T-helper 17 cell (primary cell): Measurements from ENCODE around the gene PMVK. TPM values are rescaled to one million over a fixed set of nuclear protein-coding genes. Genes with fewer than 3 reads are reported as not detected.

Experiments
- ATAC-seq: fragments of 150-1000 bp; cut with Tn5 transposase; 2 replicates; pipeline ENCODE4 v1.10.0; 2021; ENCODE audit warnings: mild to moderate bottlenecking, moderate library complexity
- DNase-seq, 3 donors: peaks; one replicate each; pipeline versions ENCODE4 v3.0.0 to v3.0.0-alpha.2; 2020 to 2021
- H3K9me3 ChIP-seq: one replicate; pipeline ENCODE4 v1.7.0; 2013; ENCODE audit warnings: low read length, mild to moderate bottlenecking; ENCODE audit not compliant: control insufficient read depth, poor library complexity, severe bottlenecking
- H3K27ac Mint-ChIP-seq: one replicate; pipeline ENCODE4 v1.8.0; 2022; ENCODE audit warnings: mild to moderate bottlenecking, moderate library complexity, mixed read lengths
- H3K27me3 Mint-ChIP-seq: one replicate; pipeline ENCODE4 v1.8.0; 2022; ENCODE audit warnings: mixed read lengths
- H3K36me3 Mint-ChIP-seq: one replicate; pipeline ENCODE4 v1.8.0; 2022; ENCODE audit warnings: low read depth, mixed read lengths
- H3K4me1 Mint-ChIP-seq: one replicate; pipeline ENCODE4 v1.8.0; 2022; ENCODE audit warnings: mild to moderate bottlenecking, mixed read lengths
- H3K4me3 Mint-ChIP-seq: one replicate; pipeline ENCODE4 v1.8.0; 2022; ENCODE audit warnings: mild to moderate bottlenecking, moderate library complexity, mixed read lengths
- total RNA-seq, 4 donors: library from RNA in 2 of 4; stranded (reverse) in 2 of 4; gene quantifications; one replicate each; pipeline ENCODE4 v1.2.3 and lab custom pipeline; 2022 to 2026

Gene PMVK
- total RNA-seq, 2 donors from 2014 or later = 19.0 to 19.9 TPM

DNA sequence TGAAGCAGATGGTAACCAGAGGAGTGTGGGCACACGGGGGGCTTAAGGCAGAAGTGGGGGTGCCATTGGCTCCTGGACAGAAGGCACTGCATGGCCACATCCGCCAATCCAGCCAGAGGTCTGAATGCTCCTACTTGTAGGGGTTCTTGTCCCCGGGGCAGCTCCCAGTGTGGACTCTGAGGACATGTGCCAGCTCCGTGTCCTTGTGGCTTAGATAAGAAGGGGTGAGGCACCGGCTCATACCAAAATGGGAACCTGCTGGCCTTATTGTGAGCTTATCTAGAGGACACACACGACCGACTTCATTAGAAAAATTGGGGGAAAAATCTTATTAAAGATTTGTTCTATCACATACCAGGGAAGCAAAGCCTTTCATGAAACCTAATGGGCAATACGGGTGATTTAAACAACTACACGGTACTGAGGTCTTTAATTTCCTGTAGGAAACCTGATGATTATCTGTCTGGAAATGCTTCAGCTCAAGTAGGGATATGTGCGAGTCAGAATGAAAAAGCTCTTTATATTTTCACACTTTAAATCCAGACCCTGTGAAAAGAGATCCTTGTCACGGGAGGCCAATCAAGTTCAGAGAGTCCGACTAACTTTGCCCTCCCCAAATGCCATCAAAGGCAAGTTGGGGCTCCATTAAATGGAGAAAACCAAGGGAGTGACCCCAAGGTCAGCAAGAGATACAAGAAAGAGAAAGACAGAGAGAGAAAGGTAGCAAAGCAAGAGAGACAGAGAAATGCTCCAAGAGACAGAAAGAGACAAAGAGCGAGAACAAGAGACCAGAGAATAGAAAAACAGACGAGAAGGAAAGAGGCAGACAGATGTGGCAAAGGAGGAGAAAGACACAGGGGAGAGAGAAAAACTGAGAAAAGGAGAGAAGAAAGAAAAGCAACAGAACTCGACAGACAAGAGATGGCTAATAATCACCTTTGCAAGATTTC, 52.3 kb downstream of the PMVK start:
- Mint-ChIP-seq H3K4me3 (no peak overlapping the region), H3K4me1 (peaks cover 12% of the 10 kb centered on the region), H3K27ac (peak overlapping the region; percentile 61), H3K27me3 (peaks cover 12% of the 10 kb centered on the region), H3K36me3 (peaks cover 5% of the 10 kb centered on the region)
- DNase-seq (no peak), ATAC-seq (no peak)
- H3K9me3 ChIP-seq = no peaks in the 10 kb centered on the region

DNA sequence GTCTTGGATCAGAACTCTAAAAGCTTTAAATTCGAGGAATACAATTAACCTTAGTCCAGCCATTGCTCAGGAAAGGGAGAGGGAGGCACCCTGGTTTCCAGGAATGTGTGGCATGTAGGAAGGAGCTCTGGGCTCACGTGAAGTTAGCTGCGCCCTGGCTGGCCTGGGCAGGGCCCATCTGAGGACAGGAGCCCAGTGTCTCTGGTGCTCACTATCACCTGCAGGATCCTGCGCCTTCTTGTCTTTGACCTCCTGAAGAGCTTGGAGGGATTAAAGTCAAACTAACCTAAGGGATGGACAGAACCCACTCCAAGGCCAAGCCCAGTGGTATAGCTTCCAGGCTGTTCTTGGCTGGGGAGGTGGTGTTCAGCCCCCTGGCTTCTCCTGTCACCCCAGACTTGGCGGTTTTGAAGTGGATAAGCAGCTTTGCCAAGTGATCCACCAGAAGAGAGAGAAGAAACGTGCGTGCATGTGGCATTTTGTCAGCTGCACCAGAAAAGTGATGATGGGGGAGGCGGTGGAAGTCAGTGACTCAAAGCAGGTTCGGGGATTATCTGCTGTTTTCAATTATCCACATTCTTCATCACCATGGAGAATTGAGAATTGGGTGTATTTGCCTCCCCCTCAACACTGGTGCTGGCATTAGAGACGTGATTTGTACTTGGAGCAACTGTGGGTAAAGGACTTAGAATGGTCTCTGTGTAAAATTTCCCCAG, 54.5 kb downstream of the PMVK start:
- H3K4me3 Mint-ChIP-seq = no peak overlapping the region
- peaks cover 4% of the 10 kb centered on the region for H3K36me3 Mint-ChIP-seq
- no peak overlapping the region for H3K27ac Mint-ChIP-seq

DNA sequence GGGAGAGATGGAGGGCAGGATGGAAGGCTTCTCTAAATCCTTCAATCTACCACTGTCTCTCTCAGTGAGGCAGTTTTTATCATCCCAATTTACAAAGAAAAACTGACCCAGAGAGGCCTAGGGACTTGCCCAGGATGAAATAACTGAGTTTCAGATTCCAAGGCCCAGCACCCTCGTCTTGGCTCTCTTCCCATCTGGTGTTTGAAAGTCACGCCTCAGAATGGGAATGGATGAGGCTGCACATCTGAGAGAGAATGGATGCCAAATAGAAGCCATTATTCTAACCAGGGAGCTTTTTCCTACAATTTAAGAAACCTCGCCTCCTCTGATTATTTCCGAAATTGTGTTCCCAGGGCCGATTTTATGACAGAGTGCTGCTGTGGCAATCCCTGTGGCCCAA, 55.8 kb downstream of the PMVK start:
- Mint-ChIP-seq H3K27ac (no peak overlapping the region), H3K36me3 (peaks cover 4% of the 10 kb centered on the region), H3K4me3 (no peak overlapping the region), H3K4me1 (peaks cover 3% of the 10 kb centered on the region), H3K27me3 (no peaks in the 10 kb centered on the region)
- no peaks in the 10 kb centered on the region for H3K9me3 ChIP-seq
- ATAC-seq (no peak), DNase-seq (no peak)

More for the DNA sequence above, 54.5 kb downstream of the PMVK start:
- ATAC-seq (no peak), DNase-seq (no peak)
- Mint-ChIP-seq H3K27me3 (no peaks in the 10 kb centered on the region), H3K4me1 (peaks cover 9% of the 10 kb centered on the region)
- H3K9me3 ChIP-seq = no peaks in the 10 kb centered on the region

DNA sequence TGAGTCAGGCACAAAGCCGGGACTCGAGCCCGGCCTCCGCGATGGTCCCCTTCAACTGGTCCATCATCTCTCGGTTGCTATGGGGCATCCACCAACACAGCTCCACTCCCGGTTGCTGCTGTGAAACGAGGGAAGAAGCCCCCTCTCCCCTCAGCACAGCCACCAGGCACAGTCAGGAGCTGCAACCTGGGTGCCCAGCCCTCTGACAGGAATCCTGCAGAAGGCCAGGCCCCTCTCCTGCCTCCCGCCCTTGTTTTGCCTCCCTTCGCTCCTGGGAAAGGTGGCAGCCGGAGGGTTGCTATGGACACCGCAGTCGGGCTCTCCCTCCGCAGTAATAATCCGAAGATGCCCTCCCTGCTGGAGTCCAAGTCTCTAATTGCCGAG, 57.5 kb downstream of the PMVK start:
- ATAC-seq (no peak), DNase-seq (no peak)
- peaks cover 2% of the 10 kb centered on the region for H3K4me1 Mint-ChIP-seq
- peaks cover 4% of the 10 kb centered on the region for H3K36me3 Mint-ChIP-seq
- H3K9me3 ChIP-seq = no peaks in the 10 kb centered on the region
- peaks cover 5% of the 10 kb centered on the region for H3K27me3 Mint-ChIP-seq
- no peak overlapping the region for H3K27ac Mint-ChIP-seq
- no peak overlapping the region for H3K4me3 Mint-ChIP-seq

DNA sequence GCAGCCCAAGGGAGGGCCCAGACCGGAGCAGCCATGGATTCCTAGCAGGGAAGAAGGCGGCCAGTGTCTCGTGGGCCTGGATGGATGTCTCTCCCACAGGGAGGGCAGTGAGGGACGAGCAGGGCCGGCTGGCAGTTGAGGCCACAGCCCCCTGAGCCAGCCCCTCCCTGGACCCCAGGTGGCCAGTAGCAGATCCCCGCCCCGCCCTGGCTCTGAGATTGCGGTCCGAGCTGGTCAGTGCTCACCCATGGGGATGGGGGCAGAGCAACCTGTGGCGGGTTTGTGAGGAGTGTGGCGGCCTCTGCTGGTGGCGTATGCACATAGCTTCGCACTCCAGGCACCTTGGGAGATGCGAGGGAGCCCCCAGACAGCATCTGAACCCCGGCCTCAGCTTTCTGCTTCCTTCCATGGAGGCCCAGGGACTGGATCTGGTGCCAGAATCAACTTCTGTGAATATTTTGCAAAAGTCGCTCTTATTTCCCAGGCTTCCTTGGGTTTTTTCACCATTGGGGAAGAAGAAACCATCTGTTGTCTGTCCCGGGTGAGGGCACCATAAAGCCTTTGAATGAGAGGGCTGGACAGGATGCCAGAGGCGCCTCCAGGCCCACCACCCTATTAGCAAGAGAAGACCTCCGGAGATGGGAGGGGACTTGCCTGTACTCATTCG, 58.0 kb downstream of the PMVK start:
- Mint-ChIP-seq H3K4me3 (no peak overlapping the region), H3K4me1 (peaks cover 2% of the 10 kb centered on the region), H3K27me3 (peaks cover 11% of the 10 kb centered on the region), H3K27ac (no peak overlapping the region), H3K36me3 (peaks cover 4% of the 10 kb centered on the region)
- no peaks in the 10 kb centered on the region for H3K9me3 ChIP-seq
- peak; percentile 94 for ATAC-seq
- DNase-seq = peak; percentile 47 to 60 (median 48)

DNA sequence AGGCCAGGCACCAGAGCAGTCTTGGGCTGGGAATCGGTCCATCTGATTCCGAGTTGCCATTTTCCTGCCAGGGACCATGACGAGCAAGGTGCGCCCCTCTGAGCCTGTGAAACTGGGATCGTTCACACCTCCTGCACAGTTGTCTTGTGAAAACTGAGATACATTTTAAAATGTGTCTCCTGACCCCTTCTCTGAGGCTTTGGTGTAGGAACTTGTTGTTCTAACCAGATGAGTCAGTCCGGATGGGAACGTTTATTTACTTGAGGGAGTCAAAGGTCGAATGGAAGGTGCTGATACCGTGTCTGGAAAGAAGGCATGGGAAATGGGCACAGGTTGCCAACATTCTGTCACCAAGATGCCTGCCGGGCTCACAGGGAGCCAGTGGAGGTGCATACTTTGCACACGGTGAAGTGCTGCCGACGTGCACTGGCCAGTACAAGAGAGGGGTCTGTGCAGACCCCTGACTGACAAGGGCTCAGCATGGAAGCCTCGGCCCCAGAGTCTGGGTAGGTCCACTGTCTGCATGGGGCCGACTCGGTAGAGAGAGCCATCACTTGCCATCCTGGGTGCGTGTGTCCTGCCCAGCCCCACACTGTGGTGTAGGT, 59.0 kb downstream of the PMVK start:
- peaks cover 4% of the 10 kb centered on the region for H3K36me3 Mint-ChIP-seq
- no peak for ATAC-seq
- no peak for DNase-seq
- no peak overlapping the region for H3K27ac Mint-ChIP-seq
- H3K4me3 Mint-ChIP-seq = no peak overlapping the region
- peaks cover 21% of the 10 kb centered on the region for H3K27me3 Mint-ChIP-seq
- peaks cover 2% of the 10 kb centered on the region for H3K4me1 Mint-ChIP-seq
- no peaks in the 10 kb centered on the region for H3K9me3 ChIP-seq

DNA sequence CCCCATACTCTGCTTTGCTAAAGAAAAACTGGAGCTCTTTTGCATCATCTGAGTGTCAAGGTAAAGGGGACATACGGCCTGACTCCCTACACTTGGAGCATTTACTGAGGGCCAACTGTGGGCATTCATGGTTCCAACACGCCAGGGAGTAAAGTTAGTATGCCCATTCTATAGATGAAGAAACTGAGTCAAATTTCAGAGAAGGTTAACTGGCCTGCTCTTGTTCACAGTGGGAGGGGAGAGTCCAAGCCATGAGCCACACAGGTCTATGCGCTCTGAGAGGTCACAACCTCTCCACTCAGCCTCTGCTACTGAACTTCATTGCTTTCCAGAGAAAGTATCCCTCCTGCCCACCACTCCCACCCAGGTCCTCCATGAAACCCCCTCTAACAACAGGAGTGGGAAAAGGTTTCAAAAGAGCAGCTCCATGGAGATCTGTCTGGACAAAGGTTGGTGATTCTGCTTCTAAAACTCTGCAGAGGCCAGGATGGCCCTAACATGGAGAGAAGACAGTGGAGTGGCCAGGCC, 59.6 kb downstream of the PMVK start:
- H3K9me3 ChIP-seq = no peaks in the 10 kb centered on the region
- ATAC-seq (no peak), DNase-seq (no peak)
- Mint-ChIP-seq H3K4me3 (no peak overlapping the region), H3K36me3 (peaks cover 4% of the 10 kb centered on the region), H3K27ac (no peak overlapping the region), H3K27me3 (peaks cover 23% of the 10 kb centered on the region), H3K4me1 (peaks cover 2% of the 10 kb centered on the region)

Other genes starting within 250 kb of the PMVK start
- gene KCNN3, start 66.4 kb downstream of the PMVK start, total RNA-seq = under 1 TPM; 0.12 to 0.29 TPM
- gene PBXIP1, start 19.4 kb upstream of the PMVK start, total RNA-seq = 100 to 1,000 TPM; 634 to 767 TPM
- 10 to 100 TPM; 34.7 to 45.1 TPM for gene PYGO2, start 25.1 kb upstream of the PMVK start, total RNA-seq
- gene SHC1, start 34.0 kb upstream of the PMVK start, total RNA-seq = 100 to 1,000 TPM in 1 of 2 donors, 10 to 100 TPM in 1; 99.5 to 105 TPM
- 1 to 10 TPM; 9.3 to 9.4 TPM for gene CKS1B, start 38.0 kb upstream of the PMVK start, total RNA-seq
- 10 to 100 TPM; 33.2 to 34.7 TPM for gene FLAD1, start 46.6 kb upstream of the PMVK start, total RNA-seq
- not detected for gene LENEP, start 56.9 kb upstream of the PMVK start, total RNA-seq
- 10 to 100 TPM; 63.8 to 73.6 TPM for gene ZBTB7B, start 66.1 kb upstream of the PMVK start, total RNA-seq
- 1 to 10 TPM in 1 of 2 donors, under 1 TPM in 1; 0.94 to 1.3 TPM for gene DCST2, start 97.1 kb upstream of the PMVK start, total RNA-seq
- gene DCST1, start 97.1 kb upstream of the PMVK start, total RNA-seq = under 1 TPM; 0.23 to 0.57 TPM
- gene ADAM15, start 114.6 kb upstream of the PMVK start, total RNA-seq = 10 to 100 TPM; 30.3 to 33.8 TPM
- 1 to 10 TPM; 2.6 to 4.9 TPM for gene EFNA4, start 127.0 kb upstream of the PMVK start, total RNA-seq
- 1 to 10 TPM in 1 of 2 donors, under 1 TPM in 1; 0.29 to 1.3 TPM for gene EFNA3, start 142.1 kb upstream of the PMVK start, total RNA-seq
- 1 to 10 TPM in 1 of 2 donors, not detected in 1; 1.0 TPM for gene EFNA1, start 191.2 kb upstream of the PMVK start, total RNA-seq
- gene SLC50A1, start 199.1 kb upstream of the PMVK start, total RNA-seq = 10 to 100 TPM; 25.6 to 27.8 TPM
- gene DPM3, start 203.8 kb upstream of the PMVK start, total RNA-seq = 10 to 100 TPM; 32.1 to 36.0 TPM
- gene KRTCAP2, start 236.6 kb upstream of the PMVK start, total RNA-seq = 100 to 1,000 TPM; 110 to 127 TPM
- gene TRIM46, start 237.1 kb upstream of the PMVK start, total RNA-seq = 10 to 100 TPM in 1 of 2 donors, 1 to 10 TPM in 1; 9.8 to 12.7 TPM